Activated CD4-positive, alpha-beta T cell treated with anti-CD3 and anti-CD28 coated beads, Interleukin-10, Interleukin-2, amounts not matched to agents 100 ng/mL and 50 ng/mL, durations not matched to agents 16 hours and 8 hours (primary cell): ENCODE results near the gene EFHD2.
"Not testable (repeated sequence)": the region's sequence is repeated elsewhere in the genome, so short reads cannot be mapped to it uniquely, and the experiment has no call there.

Source experiments
- DNase-seq: peaks from one replicate; pipeline ENCODE4 v3.0.0-alpha.2; 2020

EFHD2 gene

GRCh38 chr1:15409388-15410222 lies at the start of gene EFHD2:
Gene EFHD2 (plus strand): TSS chr1:15409888. CDS start chr1:15409972, 84 bp downstream.
- DNase-seq, result peak; percentile 88

DNA sequence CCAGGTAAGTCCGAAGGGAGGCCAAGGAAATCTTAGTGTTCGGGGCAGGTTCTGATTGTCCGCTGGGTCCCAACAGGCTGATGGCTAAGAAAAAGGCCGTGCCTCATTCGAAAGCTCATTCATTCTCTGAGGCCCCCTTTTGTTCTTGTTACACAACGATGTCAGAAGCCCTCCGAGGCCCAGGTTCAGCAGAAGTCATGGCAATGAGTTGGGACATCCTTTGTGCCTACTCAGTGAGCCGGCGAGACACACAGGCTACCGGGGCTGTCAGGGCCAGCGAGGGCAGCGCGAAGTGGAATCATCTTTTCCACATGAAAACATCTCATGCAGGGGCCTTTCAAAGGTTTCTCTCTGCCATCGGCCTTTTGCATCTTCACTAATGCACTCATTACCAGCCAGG lies 49.0 kb upstream of the EFHD2 start:
- no peak for DNase-seq

- no peak for DNase-seq
Observed at GRCh38 chr1:15362096-15362736, 47.5 kb upstream of the EFHD2 start.

- no peak for DNase-seq
Observed at GRCh38 chr1:15362737-15363128, 47.0 kb upstream of the EFHD2 start.

GRCh38 chr1:15364740-15365139 lies 44.9 kb upstream of the EFHD2 start:
- no peak for DNase-seq

- DNase-seq, result no peak
Observed at GRCh38 chr1:15368888-15369287, 40.8 kb upstream of the EFHD2 start.

GRCh38 chr1:15370268-15370667 lies 39.4 kb upstream of the EFHD2 start:
- no peak for DNase-seq

GRCh38 chr1:15370781-15371520 lies 38.7 kb upstream of the EFHD2 start:
- no peak for DNase-seq

DNA sequence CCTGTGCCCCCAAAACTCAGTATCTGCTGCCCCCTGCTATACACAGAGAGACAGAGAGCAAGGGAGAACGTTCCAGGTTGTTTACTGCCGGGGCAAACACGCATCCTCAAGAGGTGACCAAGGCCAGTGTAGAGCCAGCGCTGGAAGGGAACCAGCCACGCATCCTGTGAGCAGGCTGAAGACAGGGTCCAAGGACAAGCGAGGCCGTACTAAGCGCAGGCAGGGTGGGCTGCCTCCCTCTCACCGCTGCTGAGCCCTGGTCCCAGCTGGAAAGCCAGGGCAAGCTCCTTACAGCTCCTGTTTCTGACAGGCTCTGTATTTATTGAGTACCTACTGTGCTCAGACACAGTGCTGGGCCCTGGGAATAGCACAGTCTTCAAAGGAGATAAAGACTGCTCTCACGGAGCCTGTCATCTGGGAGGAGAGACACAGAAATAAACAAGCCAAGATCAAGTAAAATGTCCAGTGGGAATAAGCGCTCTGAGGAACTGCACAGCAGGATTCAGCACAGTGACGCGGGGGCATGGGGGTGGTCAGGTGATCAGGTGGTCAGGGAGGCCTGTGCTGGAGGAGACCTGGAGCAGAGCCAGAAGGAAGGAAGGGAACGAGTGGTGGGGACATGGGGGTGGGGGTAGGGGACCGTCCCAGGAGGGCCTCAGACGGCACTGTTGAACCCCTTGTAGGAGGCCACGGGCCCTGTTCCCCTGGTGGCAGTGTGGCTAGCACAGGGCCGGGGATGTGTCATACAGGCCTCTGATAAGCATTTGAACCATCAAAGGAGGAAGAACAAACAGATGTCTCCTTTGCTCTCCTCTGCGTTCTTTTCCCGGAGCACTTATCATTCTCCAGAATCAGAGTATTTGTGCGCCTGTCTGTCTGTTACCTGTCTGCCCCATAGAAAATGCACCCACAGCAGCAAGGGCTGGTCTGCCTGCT lies 37.8 kb upstream of the EFHD2 start:
- no peak for DNase-seq

DNA sequence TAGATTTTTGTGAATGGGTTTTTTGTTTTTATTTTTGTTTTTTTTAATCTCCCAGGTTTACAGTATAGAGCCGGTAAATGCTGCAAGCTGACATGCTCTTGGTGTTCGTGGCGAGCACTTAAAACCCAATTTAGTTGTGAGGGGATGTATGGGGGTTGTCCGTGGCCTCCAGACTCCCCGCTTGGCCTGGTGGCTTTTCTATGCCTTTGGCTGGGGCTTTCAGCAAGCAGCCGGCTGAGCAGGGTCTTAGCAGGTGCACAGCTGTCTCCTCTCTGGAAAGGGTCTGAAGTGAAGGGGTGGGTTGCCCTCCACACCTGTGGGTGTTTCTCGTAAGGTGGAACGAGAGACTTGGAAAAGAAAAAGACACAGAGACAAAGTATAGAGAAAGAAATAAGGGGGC lies 31.0 kb upstream of the EFHD2 start:
- no peak for DNase-seq

DNA sequence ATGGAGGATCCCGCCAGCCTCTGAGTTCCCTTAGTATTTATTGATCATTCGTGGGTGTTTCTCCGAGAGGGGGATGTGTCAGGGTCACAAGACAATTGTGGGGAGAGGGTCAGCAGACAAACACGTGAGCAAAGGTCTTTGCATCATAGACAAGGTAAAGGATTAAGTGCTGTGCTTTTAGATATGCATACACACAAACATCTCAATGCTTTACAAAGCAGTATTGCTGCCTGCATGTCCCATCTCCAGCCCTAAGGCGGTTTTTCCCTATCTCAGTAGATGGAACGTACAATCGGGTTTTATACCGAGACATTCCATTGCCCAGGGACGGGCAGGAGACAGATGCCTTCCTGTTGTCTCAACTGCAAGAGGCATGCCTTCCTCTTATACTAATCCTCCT lies 30.5 kb upstream of the EFHD2 start:
- DNase-seq, result not testable (repeated sequence)

GRCh38 chr1:15380601-15381508 lies 28.8 kb upstream of the EFHD2 start:
- DNase-seq, result no peak

GRCh38 chr1:15381805-15382204 lies 27.9 kb upstream of the EFHD2 start:
- DNase-seq, result no peak

DNA sequence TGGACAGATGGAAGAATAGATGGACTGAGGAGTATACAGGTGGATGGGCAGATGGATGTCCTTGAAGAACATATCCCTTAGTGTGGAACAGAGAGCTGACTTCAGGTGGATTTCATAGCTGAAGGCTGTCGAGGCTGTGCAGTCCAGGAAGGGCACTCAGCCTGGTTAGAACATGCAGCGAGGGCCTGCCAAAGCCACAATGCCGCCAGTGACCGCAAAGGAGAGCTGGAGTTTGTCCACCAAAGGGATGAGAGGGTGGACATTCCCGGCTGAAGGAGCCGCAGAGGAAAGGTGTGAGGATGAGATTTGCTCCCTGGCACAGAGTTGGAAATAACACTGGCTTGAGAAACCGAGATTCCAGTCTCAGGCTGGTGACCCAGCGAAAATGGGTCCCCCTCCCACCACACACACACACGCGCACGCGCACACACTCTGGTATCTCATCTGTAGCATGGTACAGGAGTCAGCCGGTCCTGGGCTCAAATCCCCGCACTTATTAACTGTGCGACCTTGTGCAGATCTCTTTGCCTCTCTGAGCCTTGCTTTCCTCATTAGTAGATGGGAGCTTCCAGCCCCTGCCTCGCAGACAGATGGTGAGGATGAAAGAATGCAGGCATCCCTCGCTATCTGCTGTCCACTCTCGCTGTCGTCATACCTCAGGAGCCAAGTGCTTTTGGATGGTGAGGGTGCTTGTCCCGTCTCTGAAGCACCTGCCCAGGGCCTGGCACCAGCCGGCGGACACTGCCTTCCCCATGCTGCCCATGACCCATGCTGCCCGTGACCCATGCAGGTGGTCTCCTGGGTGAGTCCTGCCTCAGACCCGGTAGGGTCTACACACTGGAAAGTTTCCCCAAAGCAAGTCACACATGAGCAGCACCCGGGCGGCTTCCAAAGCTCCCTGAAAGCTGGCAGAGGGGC lies 26.8 kb upstream of the EFHD2 start:
- no peak for DNase-seq

DNA sequence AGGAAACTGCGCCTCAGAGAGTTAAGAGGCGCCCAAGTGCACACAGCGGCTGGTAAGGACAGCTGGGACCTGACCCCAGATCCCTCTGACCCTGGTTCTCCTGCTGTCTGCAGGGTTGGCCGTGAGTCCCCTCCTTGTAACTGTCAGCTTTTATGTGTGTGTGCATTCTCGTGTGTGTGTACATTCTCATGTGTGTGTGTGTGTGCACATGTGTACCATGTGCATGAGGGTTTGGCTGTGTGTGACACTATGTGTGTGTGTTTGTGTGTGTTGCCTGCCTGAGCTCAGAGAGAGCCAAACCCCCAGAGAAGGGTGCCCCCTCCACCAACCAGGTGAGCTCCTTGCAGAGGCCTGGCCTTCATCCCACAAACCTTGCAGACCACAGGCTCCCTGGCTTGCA lies 25.9 kb upstream of the EFHD2 start:
- no peak for DNase-seq

- no peak for DNase-seq
Observed at GRCh38 chr1:15384301-15384901, 25.3 kb upstream of the EFHD2 start.

DNA sequence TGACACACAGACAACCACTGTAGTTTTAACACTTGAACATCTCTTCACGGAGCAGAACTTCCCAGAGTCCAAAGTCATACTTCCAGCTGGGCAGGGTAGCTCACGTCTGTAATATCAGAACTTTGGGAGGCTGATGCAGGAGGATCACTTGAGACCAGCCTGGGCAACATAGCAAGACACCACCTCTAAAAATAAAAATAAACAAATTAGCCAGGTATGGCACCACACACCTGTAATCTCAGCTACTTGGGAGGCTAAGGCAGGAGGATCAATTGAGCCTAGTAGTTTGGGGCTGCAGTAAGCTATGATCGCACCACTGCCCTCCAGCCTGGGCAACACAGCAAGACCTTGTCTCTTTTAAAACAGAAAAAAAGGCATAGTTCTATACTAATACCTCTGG lies 24.3 kb upstream of the EFHD2 start:
- no peak for DNase-seq

GRCh38 chr1:15386164-15386749 lies 23.4 kb upstream of the EFHD2 start:
- DNase-seq, result no peak

GRCh38 chr1:15388201-15388880 lies 21.3 kb upstream of the EFHD2 start:
- no peak for DNase-seq
